Activated CD8-positive, alpha-beta memory T cell treated with anti-CD3 and anti-CD28 coated beads, Interleukin-2, amount 10 ng/mL, durations not matched to agents 7 days and 5 days (primary cell): ENCODE data around the gene USB1. TPM values are rescaled to one million over a fixed set of nuclear protein-coding genes. Genes with fewer than 3 reads are reported as not detected.

ENCODE experiments used
- ATAC-seq: fragments of 150-1000 bp; cut with Tn5 transposase; one replicate; pipeline ENCODE4 v1.10.0; 2021; ENCODE audit warnings: moderate library complexity
- CTCF ChIA-PET: fragments of 350-600 bp; sonication (Branson Sonifier 250); formaldehyde crosslinking; loops from one replicate; lab custom pipeline; 2021; ENCODE audit warnings: antibody characterized with exemption; lab: Charles Lee
- DNase-seq: peaks from one replicate; pipeline ENCODE4 v3.0.0-alpha.2; 2020
- H3K27ac Mint-ChIP-seq: one replicate; pipeline ENCODE4 v1.8.0; 2021; ENCODE audit warnings: mild to moderate bottlenecking, mixed read lengths
- H3K27me3 Mint-ChIP-seq: one replicate; pipeline ENCODE4 v1.8.0; 2021; ENCODE audit warnings: mixed read lengths
- H3K36me3 Mint-ChIP-seq: one replicate; pipeline ENCODE4 v1.8.0; 2021; ENCODE audit warnings: mild to moderate bottlenecking, mixed read lengths
- H3K4me1 Mint-ChIP-seq: one replicate; pipeline ENCODE4 v1.8.0; 2021; ENCODE audit warnings: mixed read lengths
- H3K4me3 Mint-ChIP-seq: one replicate; pipeline ENCODE4 v1.8.0; 2021; ENCODE audit warnings: mild to moderate bottlenecking, moderate library complexity, mixed read lengths
- H3K9me3 Mint-ChIP-seq: one replicate; pipeline ENCODE4 v1.8.0; 2022; ENCODE audit warnings: low read depth, mixed read lengths
- total RNA-seq, 2 experiments: library from RNA; stranded (reverse); gene quantifications; one replicate each; pipeline ENCODE4 v1.2.3, GENCODE V29; 2021

USB1 gene
- total RNA-seq, 2 experiments from 2014 or later = 62.2 to 68.0 TPM

- ATAC-seq = no peak
- H3K27me3 Mint-ChIP-seq = peaks cover 2% of the 10 kb centered on the region
- no peaks in the 10 kb centered on the region for H3K4me1 Mint-ChIP-seq
- no peaks in the 10 kb centered on the region for H3K9me3 Mint-ChIP-seq
- peaks cover 1% of the 10 kb centered on the region for H3K36me3 Mint-ChIP-seq
- CTCF ChIA-PET = no interaction called here
- H3K4me3 Mint-ChIP-seq = no peak overlapping the region
- H3K27ac Mint-ChIP-seq = no peak overlapping the region
- no peak for DNase-seq
Measured at GRCh38 chr16:58047557-58048348, 46.5 kb downstream of the USB1 start.

- CTCF ChIA-PET = no interaction called here
- H3K4me1 Mint-ChIP-seq = peaks cover 1% of the 10 kb centered on the region
- ATAC-seq (no peak), DNase-seq (no peak)
- no peak overlapping the region for H3K27ac Mint-ChIP-seq
- H3K4me3 Mint-ChIP-seq = no peak overlapping the region
- H3K9me3 Mint-ChIP-seq = no peaks in the 10 kb centered on the region
- peaks cover 1% of the 10 kb centered on the region for H3K36me3 Mint-ChIP-seq
- H3K27me3 Mint-ChIP-seq = peaks cover 2% of the 10 kb centered on the region
Measured at GRCh38 chr16:58048494-58049231, 47.5 kb downstream of the USB1 start.

- no peak for ATAC-seq
- CTCF ChIA-PET = interaction anchor here (0.5 kb wide), 1 partner anchor 755 kb away, joined by 3 read pairs; no protein-coding TSS in a partner anchor
- H3K27ac Mint-ChIP-seq = no peak overlapping the region
Measured at GRCh38 chr16:58049232-58050185, 48.3 kb downstream of the USB1 start.

GRCh38 chr16:58051296-58051695 lies 50.1 kb downstream of the USB1 start:
- DNase-seq (no peak), ATAC-seq (no peak)
- Mint-ChIP-seq H3K27ac (no peak overlapping the region), H3K4me3 (no peak overlapping the region), H3K36me3 (peaks cover 1% of the 10 kb centered on the region), H3K4me1 (peaks cover 12% of the 10 kb centered on the region), H3K9me3 (no peaks in the 10 kb centered on the region), H3K27me3 (peaks cover 2% of the 10 kb centered on the region)
- CTCF ChIA-PET = no interaction called here

More at GRCh38 chr16:58049232-58050185, 48.3 kb downstream of the USB1 start:
- no peak for DNase-seq
- H3K9me3 Mint-ChIP-seq = no peaks in the 10 kb centered on the region
- peaks cover 1% of the 10 kb centered on the region for H3K36me3 Mint-ChIP-seq
- peaks cover 5% of the 10 kb centered on the region for H3K4me1 Mint-ChIP-seq
- H3K4me3 Mint-ChIP-seq = no peak overlapping the region
- H3K27me3 Mint-ChIP-seq = peaks cover 2% of the 10 kb centered on the region

GRCh38 chr16:58051821-58052603 lies 50.8 kb downstream of the USB1 start:
- peaks cover 4% of the 10 kb centered on the region for H3K27me3 Mint-ChIP-seq
- peaks cover 12% of the 10 kb centered on the region for H3K4me1 Mint-ChIP-seq
- DNase-seq (no peak), ATAC-seq (no peak)
- peaks cover 1% of the 10 kb centered on the region for H3K36me3 Mint-ChIP-seq
- H3K9me3 Mint-ChIP-seq = no peaks in the 10 kb centered on the region
- H3K4me3 Mint-ChIP-seq = no peak overlapping the region
- H3K27ac Mint-ChIP-seq = no peak overlapping the region
- CTCF ChIA-PET = no interaction called here

- peaks cover 9% of the 10 kb centered on the region for H3K27me3 Mint-ChIP-seq
- no peak for DNase-seq
- ATAC-seq = no peak
- H3K27ac Mint-ChIP-seq = no peak overlapping the region
- peaks cover 1% of the 10 kb centered on the region for H3K36me3 Mint-ChIP-seq
- CTCF ChIA-PET = no interaction called here
- H3K9me3 Mint-ChIP-seq = no peaks in the 10 kb centered on the region
- H3K4me3 Mint-ChIP-seq = no peak overlapping the region
- H3K4me1 Mint-ChIP-seq = peaks cover 12% of the 10 kb centered on the region
Measured at GRCh38 chr16:58053682-58054005, 52.4 kb downstream of the USB1 start.

GRCh38 chr16:58054289-58054688 lies 53.1 kb downstream of the USB1 start:
- DNase-seq (no peak), ATAC-seq (peak; percentile 76)
- Mint-ChIP-seq H3K27ac (peak overlapping the region; percentile 52), H3K4me3 (no peak overlapping the region), H3K9me3 (no peaks in the 10 kb centered on the region), H3K4me1 (peaks cover 12% of the 10 kb centered on the region), H3K27me3 (peaks cover 9% of the 10 kb centered on the region), H3K36me3 (peaks cover 1% of the 10 kb centered on the region)
- CTCF ChIA-PET = interaction anchor here (0.7 kb wide), 1 partner anchor 11 kb away, joined by 4 read pairs; no protein-coding TSS in a partner anchor

GRCh38 chr16:58056580-58056979 lies 55.4 kb downstream of the USB1 start:
- ATAC-seq (no peak), DNase-seq (no peak)
- CTCF ChIA-PET = interaction anchor here (0.7 kb wide), 1 partner anchor 40 kb away, joined by 3 read pairs; no protein-coding TSS in a partner anchor
- Mint-ChIP-seq H3K9me3 (no peaks in the 10 kb centered on the region), H3K27me3 (peaks cover 9% of the 10 kb centered on the region), H3K4me1 (peaks cover 12% of the 10 kb centered on the region), H3K27ac (no peak overlapping the region), H3K4me3 (no peak overlapping the region), H3K36me3 (peaks cover 1% of the 10 kb centered on the region)

GRCh38 chr16:58057121-58057520 lies 55.9 kb downstream of the USB1 start:
- Mint-ChIP-seq H3K27me3 (peaks cover 9% of the 10 kb centered on the region), H3K4me1 (peaks cover 12% of the 10 kb centered on the region), H3K36me3 (peaks cover 1% of the 10 kb centered on the region), H3K4me3 (no peak overlapping the region), H3K27ac (no peak overlapping the region), H3K9me3 (no peaks in the 10 kb centered on the region)
- no peak for DNase-seq
- ATAC-seq = no peak
- CTCF ChIA-PET = no interaction called here

- DNase-seq (no peak), ATAC-seq (no peak)
- H3K27me3 Mint-ChIP-seq = peaks cover 6% of the 10 kb centered on the region
- no peaks in the 10 kb centered on the region for H3K9me3 Mint-ChIP-seq
- peaks cover 12% of the 10 kb centered on the region for H3K4me1 Mint-ChIP-seq
- CTCF ChIA-PET = no interaction called here
- no peaks in the 10 kb centered on the region for H3K36me3 Mint-ChIP-seq
- H3K4me3 Mint-ChIP-seq = no peak overlapping the region
- no peak overlapping the region for H3K27ac Mint-ChIP-seq
Measured at GRCh38 chr16:58057784-58058183, 56.6 kb downstream of the USB1 start.

- no peaks in the 10 kb centered on the region for H3K27me3 Mint-ChIP-seq
- CTCF ChIA-PET = interaction anchor here (0.8 kb wide), 1 partner anchor 35 kb away, joined by 4 read pairs; no protein-coding TSS in a partner anchor
- no peaks in the 10 kb centered on the region for H3K9me3 Mint-ChIP-seq
- H3K4me1 Mint-ChIP-seq = no peaks in the 10 kb centered on the region
- H3K4me3 Mint-ChIP-seq = no peak overlapping the region
- no peak for DNase-seq
- no peaks in the 10 kb centered on the region for H3K36me3 Mint-ChIP-seq
- ATAC-seq = no peak
- H3K27ac Mint-ChIP-seq = no peak overlapping the region
Measured at GRCh38 chr16:58062821-58063220, 61.6 kb downstream of the USB1 start.

GRCh38 chr16:58063377-58064076 lies 62.3 kb downstream of the USB1 start:
- ATAC-seq (no peak), DNase-seq (no peak)
- Mint-ChIP-seq H3K9me3 (no peaks in the 10 kb centered on the region), H3K4me1 (no peaks in the 10 kb centered on the region), H3K27me3 (no peaks in the 10 kb centered on the region), H3K36me3 (no peaks in the 10 kb centered on the region), H3K27ac (no peak overlapping the region), H3K4me3 (no peak overlapping the region)
- CTCF ChIA-PET = interaction anchor here (0.8 kb wide), 1 partner anchor 34 kb away, joined by 4 read pairs; no protein-coding TSS in a partner anchor
